H1 (cell line): ENCODE measurements around the gene FBXO46. TPM values are rescaled to one million over a fixed set of nuclear protein-coding genes. Genes with fewer than 3 reads are reported as not detected.

Experiments used
- CTCF ChIA-PET: fragments of 300-600 bp; sonication (Branson Sonifier 250); formaldehyde crosslinking; loops from one replicate; lab custom pipeline; 2021; ENCODE audit not compliant: partially characterized antibody; lab: Charles Lee
- POLR2A ChIA-PET: fragments of 300-600 bp; sonication (Branson Sonifier 250); formaldehyde crosslinking; loops from one replicate; lab custom pipeline; 2021; ENCODE audit warnings: inconsistent platforms; ENCODE audit not compliant: partially characterized antibody; lab: Charles Lee
- DNase-seq, 2 experiments: peaks; one replicate each; pipeline versions ENCODE4 v3.0.0 to v3.0.0-alpha.2; 2010 to 2022; ENCODE audit warnings: low spot score in 2 of 2, low read depth in 1 of 2, mixed read lengths in 1 of 2
- FAIRE-seq: peaks from 2 replicates; lab custom pipeline; 2011; peaks lifted over from hg19 to GRCh38; lab: Jason Lieb, UNC
- H2AFZ ChIP-seq: 2 replicates; pipeline ENCODE4 v1.8.1; 2012; ENCODE audit warnings: low read length, inconsistent platforms
- H2AK5ac ChIP-seq: 2 replicates; pipeline ENCODE4 v1.6.1; 2013; ENCODE audit warnings: low read depth, low read length
- H2BK120ac ChIP-seq: replicated peaks from 2 replicates; pipeline ENCODE3; 2013; ENCODE audit warnings: low read depth, low read length, inconsistent platforms
- H2BK12ac ChIP-seq: 2 replicates; pipeline ENCODE4 v1.6.1; 2013; ENCODE audit warnings: low read depth, low read length
- H2BK15ac ChIP-seq: 2 replicates; pipeline ENCODE4 v1.6.1; 2013; ENCODE audit warnings: low read length
- H2BK20ac ChIP-seq: 2 replicates; pipeline ENCODE4 v1.6.1; 2013; ENCODE audit warnings: low read length
- H2BK5ac ChIP-seq: 2 replicates; pipeline ENCODE4 v1.6.1; 2013; ENCODE audit warnings: low read depth, low read length
- H3K14ac ChIP-seq: 2 replicates; pipeline ENCODE4 v1.6.1; 2013; ENCODE audit warnings: inconsistent platforms; ENCODE audit not compliant: insufficient read length
- H3K18ac ChIP-seq: 2 replicates; pipeline ENCODE4 v1.6.1; 2013; ENCODE audit warnings: low read length; ENCODE audit errors: extremely low read depth
- H3K23ac ChIP-seq: 2 replicates; pipeline ENCODE4 v1.6.1; 2013; ENCODE audit warnings: inconsistent platforms; ENCODE audit not compliant: insufficient read length
- H3K23me2 ChIP-seq: 2 replicates; pipeline ENCODE4 v1.6.1; 2013; ENCODE audit warnings: low read depth, low read length
- H3K27ac ChIP-seq: 2 replicates; pipeline ENCODE4 v1.6.1; 2011; ENCODE audit warnings: low read depth, low read length, inconsistent platforms
- H3K27me3 ChIP-seq, 4 experiments: replicated peaks in 1 of 4; 1 replicate in 1 of 4; 2 replicates in 3 of 4; pipeline versions ENCODE4 v1.6.1 to v1.8.1; 2011 to 2013; ENCODE audit warnings: low read length in 3 of 4, mild to moderate bottlenecking in 3 of 4, inconsistent platforms in 2 of 4, mixed read lengths in 2 of 4, moderate library complexity in 1 of 4; ENCODE audit not compliant: control insufficient read depth in 3 of 4, insufficient read depth in 3 of 4; ENCODE audit errors: extremely low read depth in 1 of 4
- H3K36me3 ChIP-seq, 4 experiments: 2 replicates each; pipeline versions ENCODE4 v1.6.1 to v1.8.1; 2011 to 2013; ENCODE audit warnings: mild to moderate bottlenecking in 4 of 4, low read length in 3 of 4, moderate library complexity in 2 of 4, control low read depth in 1 of 4, inconsistent platforms in 1 of 4; ENCODE audit not compliant: insufficient read depth in 4 of 4, control insufficient read depth in 2 of 4
- H3K4ac ChIP-seq: replicated peaks from 2 replicates; pipeline ENCODE3; 2013; ENCODE audit warnings: low read length, low read depth, mixed read lengths, inconsistent platforms; ENCODE audit not compliant: insufficient read length
- H3K4me1 ChIP-seq, 4 experiments: replicated peaks in 1 of 4; 1 replicate in 1 of 4; 2 replicates in 3 of 4; pipeline versions ENCODE4 v1.6.1 to v1.8.1; 2011 to 2013; ENCODE audit warnings: low read length in 3 of 4, inconsistent platforms in 2 of 4, mixed read lengths in 1 of 4; ENCODE audit not compliant: insufficient read depth in 4 of 4, control insufficient read depth in 3 of 4
- H3K4me2 ChIP-seq, 2 experiments: 2 replicates each; pipeline versions ENCODE4 v1.6.1 to v1.8.1; 2011 to 2013; ENCODE audit warnings: low read depth in 2 of 2, low read length in 2 of 2, control low read depth in 1 of 2, inconsistent platforms in 1 of 2, mild to moderate bottlenecking in 1 of 2; ENCODE audit not compliant: insufficient read depth in 1 of 2
- H3K4me3 ChIP-seq, 4 experiments: fragments of 200-600, 300-600 bp in 1 of 4; sonication (generic), shearing (Covaris generic), sonication (Bioruptor Twin) in 1 of 4; 2 replicates each; pipeline versions ENCODE4 v1.5.1 to v1.8.1; 2011 to 2016; ENCODE audit warnings: low read length in 4 of 4, low read depth in 3 of 4, control low read depth in 2 of 4, inconsistent platforms in 2 of 4, mild to moderate bottlenecking in 2 of 4, mixed read lengths in 1 of 4, moderate library complexity in 1 of 4; ENCODE audit not compliant: insufficient read depth in 2 of 4; ENCODE audit errors: extremely low read depth in 1 of 4
- H3K56ac ChIP-seq: replicated peaks from 2 replicates; pipeline ENCODE3; 2013; ENCODE audit warnings: low read depth, mild to moderate bottlenecking, mixed read lengths, low read length, inconsistent platforms; ENCODE audit not compliant: insufficient read length
- H3K79me1 ChIP-seq: 2 replicates; pipeline ENCODE4 v1.6.1; 2013; ENCODE audit warnings: low read depth, low read length, control low read depth
- H3K79me2 ChIP-seq, 2 experiments: 2 replicates each; pipeline versions ENCODE4 v1.6.1 to v1.8.1; 2012 to 2013; ENCODE audit warnings: low read length in 2 of 2, mild to moderate bottlenecking in 2 of 2, inconsistent platforms in 1 of 2; ENCODE audit not compliant: insufficient read depth in 2 of 2, control insufficient read depth in 1 of 2
- H3K9ac ChIP-seq, 4 experiments: replicated peaks in 1 of 4; 1 replicate in 1 of 4; 2 replicates in 3 of 4; pipeline versions ENCODE4 v1.6.1 to v1.8.1; 2011 to 2013; ENCODE audit warnings: low read depth in 3 of 4, low read length in 3 of 4, control low read depth in 2 of 4, mild to moderate bottlenecking in 2 of 4, moderate library complexity in 2 of 4, inconsistent platforms in 1 of 4; ENCODE audit errors: extremely low read depth in 1 of 4
- H3K9me3 ChIP-seq, 2 experiments: 2 replicates each; pipeline versions ENCODE4 v1.6.1 to v1.8.1; 2012 to 2013; ENCODE audit warnings: mild to moderate bottlenecking in 2 of 2, moderate library complexity in 2 of 2, control low read depth in 1 of 2, inconsistent platforms in 1 of 2, low read depth in 1 of 2, low read length in 1 of 2, mixed read lengths in 1 of 2; ENCODE audit not compliant: insufficient read depth in 2 of 2
- H4K20me1 ChIP-seq, 2 experiments: replicated peaks in 1 of 2; 2 replicates each; pipeline versions ENCODE3 to v1.8.1; 2011 to 2013; ENCODE audit warnings: inconsistent platforms in 2 of 2, low read length in 2 of 2, mild to moderate bottlenecking in 1 of 2; ENCODE audit not compliant: insufficient read depth in 2 of 2, control insufficient read depth in 1 of 2
- H4K5ac ChIP-seq: 2 replicates; pipeline ENCODE4 v1.6.1; 2013; ENCODE audit warnings: low read length, low read depth, mixed read lengths, inconsistent platforms; ENCODE audit not compliant: insufficient read length
- H4K8ac ChIP-seq: 2 replicates; pipeline ENCODE4 v1.8.0; 2013; ENCODE audit warnings: mild to moderate bottlenecking, moderate library complexity, low read length, inconsistent platforms; ENCODE audit not compliant: insufficient read depth; ENCODE audit errors: extremely low read depth
- H4K91ac ChIP-seq: replicated peaks from 2 replicates; pipeline ENCODE3; 2013; ENCODE audit warnings: low read length, mixed read lengths, inconsistent platforms; ENCODE audit not compliant: insufficient read length
- JUN ChIP-seq: IDR thresholded peaks from 2 replicates; pipeline ENCODE4 v1.6.1; 2011; ENCODE audit warnings: low read depth, mild to moderate bottlenecking, improper control_type of control experiment, low read length
- KDM1A ChIP-seq: fragments of 200-600, 300-600 bp; sonication (generic); IDR thresholded peaks from 2 replicates; pipeline ENCODE4 v1.7.1; 2016; ENCODE audit warnings: mild to moderate bottlenecking, low read length, borderline replicate concordance
- RBBP5 ChIP-seq: IDR thresholded peaks from 2 replicates; pipeline ENCODE4 v1.7.1; 2012; ENCODE audit warnings: low read depth, mild to moderate bottlenecking, inconsistent platforms, low read length, moderate library complexity, borderline replicate concordance
- RFX5 ChIP-seq: IDR thresholded peaks from 2 replicates; pipeline ENCODE4 v1.6.1; 2011; ENCODE audit warnings: low read depth, low read length, improper control_type of control experiment, borderline replicate concordance
- SIN3A ChIP-seq, 2 experiments: IDR thresholded peaks in 1 of 2; conservative IDR thresholded peaks in 1 of 2; 2 replicates each; pipeline ENCODE4 v1.6.1; 2011 to 2012; ENCODE audit warnings: low read length in 2 of 2, improper control_type of control experiment in 1 of 2, low read depth in 1 of 2, mild to moderate bottlenecking in 1 of 2
- TAF1 ChIP-seq: IDR thresholded peaks from 2 replicates; pipeline ENCODE4 v1.6.1; 2011; ENCODE audit warnings: mild to moderate bottlenecking, low read depth, low read length
- WGBS, 2 experiments: shearing (Covaris generic) in 1 of 2; methylation state at CpG; one replicate each; pipeline versions ENCODE4 v1.1.6 to v1.1.7; 2013 to 2015; ENCODE audit warnings: low lambda C conversion rate in 2 of 2, mixed read lengths in 2 of 2, inconsistent platforms in 1 of 2, low coverage in 1 of 2, missing lambda C conversion rate in 1 of 2; ENCODE audit not compliant: insufficient replicate concordance in 2 of 2, insufficient coverage in 1 of 2, insufficient read length in 1 of 2; ENCODE audit errors: extremely low coverage in 1 of 2, missing lambda C conversion rate in 1 of 2; 5-methylcytosine and 5-hydroxymethylcytosine counted together
- polyA plus RNA-seq, 7 experiments: library from polyadenylated mRNA; depleted of rRNA in 3 of 7; stranded (reverse) in 5 of 7; unstranded in 2 of 7; fragments of >200 nt in 5 of 7; fragments of 200-250 nt in 2 of 7; gene quantifications; 1 replicate in 5 of 7; 2 replicates in 1 of 7; 4 replicates in 1 of 7; pipeline versions ENCODE4 v1.2.1 to v1.2.3, GENCODE V29; 2011 to 2013; ENCODE audit warnings: missing spikeins in 2 of 7, mixed read lengths in 2 of 7
- total RNA-seq: library from RNA; stranded (reverse); fragmentation: NEBNext Ultra II Directional; extraction: Animal tissue kit (Norgen Biotek cat#: 25700); gene quantifications from 2 replicates; pipeline ENCODE4 v1.2.1, GENCODE V29; 2021

The FBXO46 gene
- total and polyA plus RNA-seq, 2 of the 8 experiments (the other 6 are each of a cell fraction or from before 2014, with no cell fraction given) = 11.2 to 38.9 TPM

DNA sequence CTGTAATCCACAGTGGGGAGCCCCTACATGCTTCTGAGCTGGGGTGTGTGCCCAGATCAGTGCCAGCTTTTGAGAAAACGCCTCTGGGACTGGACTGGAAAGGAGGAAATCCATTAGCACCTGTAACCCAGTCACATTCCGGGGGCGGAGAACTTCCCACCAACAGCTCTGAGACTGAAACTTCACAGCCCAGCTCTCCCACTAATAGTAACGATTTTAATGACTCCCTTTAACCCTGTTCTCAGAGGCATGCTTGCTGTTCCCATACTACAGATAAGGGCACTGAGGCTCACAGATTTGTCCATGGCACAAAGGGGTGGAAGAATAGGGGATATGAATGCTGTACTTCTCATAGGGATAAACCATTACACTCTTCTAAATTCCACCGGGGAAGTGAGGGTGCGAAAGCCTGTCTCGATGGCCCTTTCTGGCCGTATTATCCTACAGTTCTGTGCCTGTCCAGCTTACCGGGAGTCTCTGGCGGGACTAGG lies 851 bp downstream of the FBXO46 start:
- H3K36me3 ChIP-seq = no peaks in the 10 kb centered on the region
- no peak overlapping the region for H3K56ac ChIP-seq
- no peak overlapping the region for H2AFZ ChIP-seq
- H2AK5ac ChIP-seq = no peak overlapping the region
- no peak overlapping the region for H4K8ac ChIP-seq
- peak overlapping the region; percentile 78 to 95 for H3K4me2 ChIP-seq
- H3K79me1 ChIP-seq = peaks cover 9% of the 10 kb centered on the region
- H3K9ac ChIP-seq = peak overlapping the region; percentile 63 to 91 (median 74)
- no peak overlapping the region for H4K5ac ChIP-seq
- H2BK20ac ChIP-seq = no peak overlapping the region
- H3K27me3 ChIP-seq = no peaks in the 10 kb centered on the region; a peak in 1 of 7 replicates
- 0 out of 4 replicates have a peak, but pooled peaks of 1 of the 2 experiments have one; percentile 32 for TF ChIP-seq SIN3A (conservative IDR thresholded peaks at IDR 0.05 in 1 of 2, IDR thresholded peaks at IDR 0.05 in 1 of 2; ENCODE audit: low read depth in 1 of 2, low read length in 2 of 2)
- TF ChIP-seq JUN = no peak
- no peak for TF ChIP-seq RFX5
- TF ChIP-seq KDM1A = peak; percentile 45; the same call in 1 of the 2 replicates
- peak; percentile 22; the same call in 1 of the 2 replicates for TF ChIP-seq TAF1
- no peak for TF ChIP-seq RBBP5
- no peak overlapping the region for H4K91ac ChIP-seq
- ChIA-PET CTCF (interaction anchor here (0.7 to 2.5 kb wide), 7 partner anchors 10 to 88 kb away, joined by 3 to 9 read pairs (median 5); no protein-coding TSS in a partner anchor), POLR2A (interaction anchor here (0.7 to 9.1 kb wide), 9 partner anchors 8 to 140 kb away, joined by 3 to 113 read pairs (median 4); partner anchors contain the start of genes QPCTL, SIX5 and SNRPD2)
- DNase-seq = peak in 1 of 2 experiments; percentile 51
- H4K20me1 ChIP-seq = peaks cover 0 to 1% of the 10 kb centered on the region in 2 experiments
- FAIRE-seq = no peak
- H3K79me2 ChIP-seq = peaks cover 3 to 50% of the 10 kb centered on the region in 2 experiments; a peak in 2 of 4 replicates
- no peak overlapping the region for H3K14ac ChIP-seq
- H3K18ac ChIP-seq = 0 out of 2 replicates have a peak overlapping the region, but pooled peaks have one; percentile 62
- peak overlapping the region; percentile 44; the same call in 1 of the 2 replicates for H3K27ac ChIP-seq
- H3K9me3 ChIP-seq = no peaks in the 10 kb centered on the region
- 17% methylated on average over 10 of the region's 10 CpGs; no CpG with 5 or more reads in 1 of the 2 experiments for WGBS, 2 experiments
- H2BK12ac ChIP-seq = no peak overlapping the region
- H3K4me1 ChIP-seq = peaks cover 0 to 4% (median 3%) of the 10 kb centered on the region in 4 experiments; a peak in 5 of 7 replicates
- H2BK5ac ChIP-seq = no peak overlapping the region
- H2BK120ac ChIP-seq = no peak overlapping the region
- H3K4me3 ChIP-seq = peak overlapping the region; percentile 85 to 99 (median 90)
- H3K23me2 ChIP-seq = peaks cover 4% of the 10 kb centered on the region; the same call in 1 of the 2 replicates
- H3K23ac ChIP-seq = no peak overlapping the region
- no peak overlapping the region for H2BK15ac ChIP-seq
- no peak overlapping the region for H3K4ac ChIP-seq
